NB4 (cell line): ENCODE results near the gene CSRP2.

Experiments
- DNase-seq: peaks from one replicate; pipeline ENCODE4 v3.0.0; 2010; ENCODE audit warnings: low read depth
- H3K4me3 ChIP-seq: one replicate; pipeline ENCODE4 v1.5.1; 2011; ENCODE audit warnings: mild to moderate bottlenecking, low read depth, low read length, moderate library complexity
- CTCF ChIP-seq: IDR thresholded peaks from one replicate; pipeline ENCODE4 v1.5.1; 2012; ENCODE audit warnings: low read depth, low read length
- MYC ChIP-seq: IDR thresholded peaks from 2 replicates; pipeline ENCODE4 v1.6.1; 2011; ENCODE audit warnings: low read depth, low read length
- POLR2A ChIP-seq: IDR thresholded peaks from 2 replicates; pipeline ENCODE4 v1.6.1; 2011; ENCODE audit warnings: mild to moderate bottlenecking; ENCODE audit not compliant: insufficient read length; ENCODE audit errors: extremely low read depth
- TF ChIP-seq, protein P1 (sequence below): IDR thresholded peaks from 2 replicates; pipeline ENCODE4 v1.6.1; 2011; ENCODE audit warnings: low read depth, low read length

Gene CSRP2

GRCh38 chr12:76883811-76884210 is 5.0 kb upstream of the CSRP2 start:
- DNase-seq = no peak
- TF ChIP-seq MYC = no peak
- TF ChIP-seq CTCF = no peak
- TF ChIP-seq, protein P1, sequence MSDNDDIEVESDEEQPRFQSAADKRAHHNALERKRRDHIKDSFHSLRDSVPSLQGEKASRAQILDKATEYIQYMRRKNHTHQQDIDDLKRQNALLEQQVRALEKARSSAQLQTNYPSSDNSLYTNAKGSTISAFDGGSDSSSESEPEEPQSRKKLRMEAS = no peak
- no peak for TF ChIP-seq POLR2A
- no peak overlapping the region for H3K4me3 ChIP-seq

- TF ChIP-seq POLR2A (no peak), MYC (no peak), CTCF (no peak)
- TF ChIP-seq, protein P1 = no peak
- DNase-seq = no peak
- H3K4me3 ChIP-seq = no peak overlapping the region
Observed at GRCh38 chr12:76883151-76883550, 4.3 kb upstream of the CSRP2 start.

- no peak for TF ChIP-seq CTCF
- no peak for DNase-seq
- H3K4me3 ChIP-seq = no peak overlapping the region
Observed at GRCh38 chr12:76882367-76882766, 3.5 kb upstream of the CSRP2 start.

DNA sequence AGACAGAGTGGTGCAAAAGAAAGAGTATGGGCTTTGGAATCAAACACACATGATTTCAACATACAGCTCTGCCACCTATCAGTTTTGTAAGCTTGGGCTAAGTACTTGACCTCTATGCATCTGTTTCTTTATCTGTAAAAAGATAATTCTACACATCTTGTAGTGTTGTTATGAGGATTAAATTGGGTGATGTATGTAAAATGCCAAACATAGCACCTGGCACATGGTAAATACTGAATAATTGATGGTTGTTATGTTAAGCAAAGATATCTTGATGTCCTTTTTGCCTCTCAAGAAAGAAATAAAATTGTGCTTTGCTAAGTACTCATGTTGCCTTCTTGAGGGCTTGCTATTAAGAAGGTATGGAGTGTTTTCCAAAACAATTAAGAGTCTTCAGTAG is 2.3 kb upstream of the CSRP2 start:
- DNase-seq = no peak
- TF ChIP-seq POLR2A = no peak
- TF ChIP-seq, protein P1 = no peak
- no peak for TF ChIP-seq MYC
- no peak for TF ChIP-seq CTCF
- no peak overlapping the region for H3K4me3 ChIP-seq

- TF ChIP-seq POLR2A = no peak
- TF ChIP-seq, protein P1 = no peak
- TF ChIP-seq CTCF = no peak
- no peak for TF ChIP-seq MYC
- DNase-seq = no peak
- H3K4me3 ChIP-seq = no peak overlapping the region
Observed at GRCh38 chr12:76880519-76881023, 1.8 kb upstream of the CSRP2 start.
